ENCODE measurements around the gene LILRB2.

Gene LILRB2

GRCh38 chr19:54268936-54269335 lies 12.0 kb downstream of the LILRB2 start:
- Histone ChIP-seq H3K9ac (ENCODE audit: low read length) (no peak overlapping the region), H3K36me3 (ENCODE audit: control insufficient read depth, low read depth, low read length) (no peaks in the 10 kb centered on the region), H3K4me3 (ENCODE audit: low read length) (no peak overlapping the region), H3K4me1 (ENCODE audit: control insufficient read depth, low read depth, low read length) (no peaks in the 10 kb centered on the region), H3K27ac (ENCODE audit: low read length) (no peak overlapping the region), H3K27me3 (ENCODE audit: control insufficient read depth, insufficient read depth, low read length) (peaks cover 4% of the 10 kb centered on the region), H3K9me3 (ENCODE audit: control insufficient read depth, low read depth, low read length) (no peaks in the 10 kb centered on the region)

GRCh38 chr19:54266133-54266532 lies 14.8 kb downstream of the LILRB2 start:
- no peak overlapping the region for H3K4me3 ChIP-seq (ENCODE audit: low read length)
- peaks cover 4% of the 10 kb centered on the region for H3K27me3 ChIP-seq (ENCODE audit: control insufficient read depth, insufficient read depth, low read length)
- H3K27ac ChIP-seq (ENCODE audit: low read length) = no peak overlapping the region
- no peaks in the 10 kb centered on the region for H3K4me1 ChIP-seq (ENCODE audit: control insufficient read depth, low read depth, low read length)
- H3K9ac ChIP-seq (ENCODE audit: low read length) = no peak overlapping the region
- no peaks in the 10 kb centered on the region for H3K9me3 ChIP-seq (ENCODE audit: control insufficient read depth, low read depth, low read length)
- no peaks in the 10 kb centered on the region for H3K36me3 ChIP-seq (ENCODE audit: control insufficient read depth, low read depth, low read length)

GRCh38 chr19:54262470-54262869 lies 18.4 kb downstream of the LILRB2 start:
- no peak overlapping the region for H3K27ac ChIP-seq (ENCODE audit: low read length)
- no peak overlapping the region for H3K9ac ChIP-seq (ENCODE audit: low read length)

GRCh38 chr19:54262066-54262465 lies 18.8 kb downstream of the LILRB2 start:
- Histone ChIP-seq H3K27ac (ENCODE audit: low read length) (no peak overlapping the region), H3K4me3 (ENCODE audit: low read length) (no peak overlapping the region), H3K9ac (ENCODE audit: low read length) (no peak overlapping the region), H3K27me3 (ENCODE audit: control insufficient read depth, insufficient read depth, low read length) (no peaks in the 10 kb centered on the region), H3K36me3 (ENCODE audit: control insufficient read depth, low read depth, low read length) (no peaks in the 10 kb centered on the region), H3K9me3 (ENCODE audit: control insufficient read depth, low read depth, low read length) (no peaks in the 10 kb centered on the region), H3K4me1 (ENCODE audit: control insufficient read depth, low read depth, low read length) (no peaks in the 10 kb centered on the region)

More at GRCh38 chr19:54262470-54262869, 18.4 kb downstream of the LILRB2 start:
- no peaks in the 10 kb centered on the region for H3K4me1 ChIP-seq (ENCODE audit: control insufficient read depth, low read depth, low read length)
- no peaks in the 10 kb centered on the region for H3K27me3 ChIP-seq (ENCODE audit: control insufficient read depth, insufficient read depth, low read length)
- no peak overlapping the region for H3K4me3 ChIP-seq (ENCODE audit: low read length)
- no peaks in the 10 kb centered on the region for H3K36me3 ChIP-seq (ENCODE audit: control insufficient read depth, low read depth, low read length)
- no peaks in the 10 kb centered on the region for H3K9me3 ChIP-seq (ENCODE audit: control insufficient read depth, low read depth, low read length)

GRCh38 chr19:54257116-54257480 lies 23.8 kb downstream of the LILRB2 start, which contains the start of gene LILRB5:
LILRB5 (minus strand) TSS chr19:54257273; CDS start chr19:54257193, 80 bp downstream.
- Histone ChIP-seq H3K9ac (ENCODE audit: low read length) (no peak within 1 kb of the TSS), H3K9me3 (ENCODE audit: control insufficient read depth, low read depth, low read length) (no peaks in the 10 kb centered on the region), H3K27me3 (ENCODE audit: control insufficient read depth, insufficient read depth, low read length) (no peaks in the 10 kb centered on the region), H3K4me1 (ENCODE audit: control insufficient read depth, low read depth, low read length) (no peaks in the 10 kb centered on the region), H3K36me3 (ENCODE audit: control insufficient read depth, low read depth, low read length) (no peaks in the 10 kb centered on the region), H3K27ac (ENCODE audit: low read length) (no peak within 1 kb of the TSS), H3K4me3 (ENCODE audit: low read length) (no peak within 1 kb of the TSS)

GRCh38 chr19:54256250-54257115 lies 24.4 kb downstream of the LILRB2 start:
- no peaks in the 10 kb centered on the region for H3K9me3 ChIP-seq (ENCODE audit: control insufficient read depth, low read depth, low read length)
- H3K27me3 ChIP-seq (ENCODE audit: control insufficient read depth, insufficient read depth, low read length) = no peaks in the 10 kb centered on the region
- H3K9ac ChIP-seq (ENCODE audit: low read length) = no peak overlapping the region
- no peaks in the 10 kb centered on the region for H3K36me3 ChIP-seq (ENCODE audit: control insufficient read depth, low read depth, low read length)
- H3K4me3 ChIP-seq (ENCODE audit: low read length) = no peak overlapping the region
- H3K27ac ChIP-seq (ENCODE audit: low read length) = no peak overlapping the region
- no peaks in the 10 kb centered on the region for H3K4me1 ChIP-seq (ENCODE audit: control insufficient read depth, low read depth, low read length)

- H3K36me3 ChIP-seq (ENCODE audit: control insufficient read depth, low read depth, low read length) = no peaks in the 10 kb centered on the region
- no peak overlapping the region for H3K27ac ChIP-seq (ENCODE audit: low read length)
- H3K9ac ChIP-seq (ENCODE audit: low read length) = no peak overlapping the region
- no peak overlapping the region for H3K4me3 ChIP-seq (ENCODE audit: low read length)
- H3K9me3 ChIP-seq (ENCODE audit: control insufficient read depth, low read depth, low read length) = no peaks in the 10 kb centered on the region
- H3K27me3 ChIP-seq (ENCODE audit: control insufficient read depth, insufficient read depth, low read length) = no peaks in the 10 kb centered on the region
- H3K4me1 ChIP-seq (ENCODE audit: control insufficient read depth, low read depth, low read length) = no peaks in the 10 kb centered on the region
Observed at GRCh38 chr19:54255105-54255775, 25.7 kb downstream of the LILRB2 start.

- Histone ChIP-seq H3K4me3 (ENCODE audit: low read length) (no peak overlapping the region), H3K9me3 (ENCODE audit: control insufficient read depth, low read depth, low read length) (no peaks in the 10 kb centered on the region), H3K27me3 (ENCODE audit: control insufficient read depth, insufficient read depth, low read length) (no peaks in the 10 kb centered on the region), H3K4me1 (ENCODE audit: control insufficient read depth, low read depth, low read length) (no peaks in the 10 kb centered on the region), H3K9ac (ENCODE audit: low read length) (no peak overlapping the region), H3K36me3 (ENCODE audit: control insufficient read depth, low read depth, low read length) (no peaks in the 10 kb centered on the region), H3K27ac (ENCODE audit: low read length) (no peak overlapping the region)
Observed at GRCh38 chr19:54254195-54254906, 26.6 kb downstream of the LILRB2 start.

GRCh38 chr19:54253331-54254194 lies 27.3 kb downstream of the LILRB2 start:
- no peaks in the 10 kb centered on the region for H3K9me3 ChIP-seq (ENCODE audit: control insufficient read depth, low read depth, low read length)
- H3K27ac ChIP-seq (ENCODE audit: low read length) = no peak overlapping the region
- no peak overlapping the region for H3K4me3 ChIP-seq (ENCODE audit: low read length)
- no peaks in the 10 kb centered on the region for H3K36me3 ChIP-seq (ENCODE audit: control insufficient read depth, low read depth, low read length)
- no peaks in the 10 kb centered on the region for H3K4me1 ChIP-seq (ENCODE audit: control insufficient read depth, low read depth, low read length)
- H3K27me3 ChIP-seq (ENCODE audit: control insufficient read depth, insufficient read depth, low read length) = no peaks in the 10 kb centered on the region
- H3K9ac ChIP-seq (ENCODE audit: low read length) = no peak overlapping the region

- Histone ChIP-seq H3K9ac (ENCODE audit: low read length) (no peak overlapping the region), H3K4me3 (ENCODE audit: low read length) (no peak overlapping the region), H3K27me3 (ENCODE audit: control insufficient read depth, insufficient read depth, low read length) (no peaks in the 10 kb centered on the region), H3K9me3 (ENCODE audit: control insufficient read depth, low read depth, low read length) (no peaks in the 10 kb centered on the region), H3K4me1 (ENCODE audit: control insufficient read depth, low read depth, low read length) (no peaks in the 10 kb centered on the region), H3K27ac (ENCODE audit: low read length) (no peak overlapping the region), H3K36me3 (ENCODE audit: control insufficient read depth, low read depth, low read length) (no peaks in the 10 kb centered on the region)
Observed at GRCh38 chr19:54252845-54253244, 28.1 kb downstream of the LILRB2 start.

- no peaks in the 10 kb centered on the region for H3K9me3 ChIP-seq (ENCODE audit: control insufficient read depth, low read depth, low read length)
- no peak overlapping the region for H3K4me3 ChIP-seq (ENCODE audit: low read length)
- no peaks in the 10 kb centered on the region for H3K36me3 ChIP-seq (ENCODE audit: control insufficient read depth, low read depth, low read length)
- H3K4me1 ChIP-seq (ENCODE audit: control insufficient read depth, low read depth, low read length) = no peaks in the 10 kb centered on the region
- H3K9ac ChIP-seq (ENCODE audit: low read length) = no peak overlapping the region
- no peaks in the 10 kb centered on the region for H3K27me3 ChIP-seq (ENCODE audit: control insufficient read depth, insufficient read depth, low read length)
- H3K27ac ChIP-seq (ENCODE audit: low read length) = no peak overlapping the region
Observed at GRCh38 chr19:54252243-54252642, 28.7 kb downstream of the LILRB2 start.

Measured in iPS-18a (cell line).